ENCODE measurements around the gene RUFY3. TPM values are rescaled to one million over a fixed set of nuclear protein-coding genes. Genes with fewer than 3 reads are reported as not detected.
A peak's percentile ranks its signal among the peaks of the same experiment; 100 is the strongest.
"Not testable (repeated sequence)": the region's sequence is repeated elsewhere in the genome, so short reads cannot be mapped to it uniquely, and the experiment has no call there.

RUFY3 gene
- polyA plus RNA-seq, 1 donor: 70.1 TPM

DNA sequence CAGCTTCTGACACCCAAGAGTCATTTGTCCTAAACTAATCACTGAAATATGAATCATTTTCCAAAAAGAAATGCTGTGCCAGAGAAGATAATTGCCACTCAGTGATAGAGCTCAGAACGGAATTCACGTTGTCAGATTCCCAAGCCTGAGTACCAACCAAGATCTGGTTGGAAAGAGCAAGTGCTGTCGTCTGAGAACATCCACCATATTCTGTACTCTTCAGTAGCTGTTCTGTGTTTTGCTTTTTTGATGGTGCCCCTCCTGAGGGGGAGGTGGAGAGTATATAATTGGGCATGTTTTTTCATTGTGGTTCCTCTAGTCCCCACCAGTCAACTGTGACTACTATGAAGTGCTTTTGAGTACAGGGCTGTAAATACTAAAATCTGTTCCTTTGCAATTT, 13.2 kb downstream of the RUFY3 start:
- Histone ChIP-seq H3K27ac (ENCODE audit: low read length) (peak overlapping the region; percentile 72), H3K9me3 (ENCODE audit: control insufficient read depth, low read depth, low read length) (no peaks in the 10 kb centered on the region), H3K4me1 (ENCODE audit: control insufficient read depth, insufficient read depth, low read length) (peaks cover 4% of the 10 kb centered on the region), H3K27me3 (ENCODE audit: control insufficient read depth, insufficient read depth, low read length) (no peaks in the 10 kb centered on the region), H3K36me3 (ENCODE audit: control insufficient read depth, insufficient read depth, low read length) (no peaks in the 10 kb centered on the region), H3K4me3 (ENCODE audit: low read length) (peak overlapping the region; percentile 39)
- no peak for DNase-seq
- WGBS (ENCODE audit: insufficient coverage, low lambda C conversion rate): 67% methylated on average over 2 of the region's 3 CpGs

DNA sequence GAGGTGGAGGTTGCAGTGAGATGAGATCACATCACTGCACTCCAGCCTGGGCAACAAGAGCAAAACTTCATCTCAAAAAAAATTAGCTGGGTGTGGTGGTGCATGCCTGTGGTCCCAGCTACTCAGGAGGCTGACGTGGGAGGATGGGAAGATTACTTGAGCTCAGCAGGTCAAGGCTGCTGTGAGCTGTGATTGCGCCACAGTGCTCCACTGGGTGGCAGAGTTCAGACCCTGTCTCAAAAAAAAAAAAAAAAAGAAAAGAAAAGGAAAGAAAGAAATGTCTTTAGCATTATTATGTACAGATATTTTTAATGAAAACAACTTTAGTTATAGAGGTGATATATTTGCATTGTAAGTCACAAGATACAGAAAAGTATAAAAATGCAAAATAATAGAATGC, 14.2 kb downstream of the RUFY3 start:
- H3K9me3 ChIP-seq (ENCODE audit: control insufficient read depth, low read depth, low read length); H3K4me1 ChIP-seq (ENCODE audit: control insufficient read depth, insufficient read depth, low read length); H3K27ac ChIP-seq (ENCODE audit: low read length); H3K27me3 ChIP-seq (ENCODE audit: control insufficient read depth, insufficient read depth, low read length); H3K36me3 ChIP-seq (ENCODE audit: control insufficient read depth, insufficient read depth, low read length); H3K4me3 ChIP-seq (ENCODE audit: low read length): not testable (repeated sequence)
- 0% methylated on average over 1 of the region's 2 CpGs for WGBS (ENCODE audit: insufficient coverage, low lambda C conversion rate)
- peak; percentile 39 to 66 for DNase-seq

GRCh38 chr4:70737006-70737405, 15.2 kb downstream of the RUFY3 start:
- Histone ChIP-seq H3K27me3 (ENCODE audit: control insufficient read depth, insufficient read depth, low read length) (no peaks in the 10 kb centered on the region), H3K4me3 (ENCODE audit: low read length) (no peak overlapping the region), H3K9me3 (ENCODE audit: control insufficient read depth, low read depth, low read length) (no peaks in the 10 kb centered on the region), H3K4me1 (ENCODE audit: control insufficient read depth, insufficient read depth, low read length) (peaks cover 4% of the 10 kb centered on the region), H3K36me3 (ENCODE audit: control insufficient read depth, insufficient read depth, low read length) (no peaks in the 10 kb centered on the region), H3K27ac (ENCODE audit: low read length) (no peak overlapping the region)
- DNase-seq: no peak
- WGBS (ENCODE audit: insufficient coverage, low lambda C conversion rate): no CpG with 5 or more reads among the region's 1 CpG

GRCh38 chr4:70737409-70737808, 15.6 kb downstream of the RUFY3 start:
- Histone ChIP-seq H3K9me3 (ENCODE audit: control insufficient read depth, low read depth, low read length) (no peaks in the 10 kb centered on the region), H3K27me3 (ENCODE audit: control insufficient read depth, insufficient read depth, low read length) (no peaks in the 10 kb centered on the region), H3K4me3 (ENCODE audit: low read length) (no peak overlapping the region), H3K36me3 (ENCODE audit: control insufficient read depth, insufficient read depth, low read length) (no peaks in the 10 kb centered on the region), H3K4me1 (ENCODE audit: control insufficient read depth, insufficient read depth, low read length) (peaks cover 4% of the 10 kb centered on the region), H3K27ac (ENCODE audit: low read length) (no peak overlapping the region)
- DNase-seq: no peak
- WGBS (ENCODE audit: insufficient coverage, low lambda C conversion rate): no CpG with 5 or more reads among the region's 2 CpGs

- DNase-seq: no peak
- no peak overlapping the region for H3K27ac ChIP-seq (ENCODE audit: low read length)
- no CpG with 5 or more reads among the region's 6 CpGs for WGBS (ENCODE audit: insufficient coverage, low lambda C conversion rate)
- no peaks in the 10 kb centered on the region for H3K36me3 ChIP-seq (ENCODE audit: control insufficient read depth, insufficient read depth, low read length)
- no peaks in the 10 kb centered on the region for H3K27me3 ChIP-seq (ENCODE audit: control insufficient read depth, insufficient read depth, low read length)
- H3K9me3 ChIP-seq (ENCODE audit: control insufficient read depth, low read depth, low read length): no peaks in the 10 kb centered on the region
- H3K4me1 ChIP-seq (ENCODE audit: control insufficient read depth, insufficient read depth, low read length): peaks cover 4% of the 10 kb centered on the region
- H3K4me3 ChIP-seq (ENCODE audit: low read length): no peak overlapping the region
Measured at GRCh38 chr4:70739496-70740337, 18.0 kb downstream of the RUFY3 start.

DNA sequence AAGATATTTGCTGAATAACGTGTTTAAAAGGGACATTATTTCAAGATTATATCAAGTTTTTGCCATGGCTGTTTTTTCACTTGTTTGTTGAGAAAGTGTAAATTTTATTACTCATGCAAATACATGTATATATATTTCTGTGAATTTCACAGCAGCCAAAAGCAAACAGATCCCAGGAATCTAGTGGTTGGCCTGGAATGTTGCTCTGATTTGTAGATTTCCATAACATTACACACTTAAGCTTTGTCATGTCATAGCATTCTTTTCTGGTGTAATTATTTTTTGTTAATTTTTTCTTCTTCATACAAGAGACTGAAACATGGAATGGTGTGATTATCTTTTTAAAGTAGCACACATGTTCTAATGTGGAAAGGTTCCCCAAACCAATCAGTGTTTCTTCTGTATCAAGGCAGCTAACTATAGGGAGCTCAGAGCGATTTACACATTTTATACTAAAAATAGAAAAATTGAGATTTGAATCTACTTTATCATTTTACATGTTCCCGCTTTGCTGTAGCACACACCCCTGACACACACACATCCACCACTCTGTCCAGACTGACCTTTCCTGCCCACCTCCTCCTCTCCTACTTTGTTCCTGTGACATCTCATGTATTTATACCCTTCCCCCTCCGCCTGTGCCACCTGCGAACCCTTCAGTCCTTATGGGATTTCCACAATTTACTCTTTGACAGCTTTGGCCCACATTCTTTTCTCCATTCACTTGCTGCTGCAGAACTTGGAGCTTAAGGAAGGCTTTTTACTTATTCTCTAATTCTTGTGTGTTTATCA, 20.3 kb downstream of the RUFY3 start:
- DNase-seq: no peak
- WGBS (ENCODE audit: insufficient coverage, low lambda C conversion rate): 94% methylated on average over 4 of the region's 5 CpGs
- H3K4me1 ChIP-seq (ENCODE audit: control insufficient read depth, insufficient read depth, low read length): no peaks in the 10 kb centered on the region

GRCh38 chr4:70743731-70744130, 22.0 kb downstream of the RUFY3 start:
- H3K27me3 ChIP-seq (ENCODE audit: control insufficient read depth, insufficient read depth, low read length): no peaks in the 10 kb centered on the region
- no peak overlapping the region for H3K4me3 ChIP-seq (ENCODE audit: low read length)
- 100% methylated on average over 1 of the region's 1 CpG for WGBS (ENCODE audit: insufficient coverage, low lambda C conversion rate)
- H3K27ac ChIP-seq (ENCODE audit: low read length): no peak overlapping the region
- H3K9me3 ChIP-seq (ENCODE audit: control insufficient read depth, low read depth, low read length): no peaks in the 10 kb centered on the region
- DNase-seq: no peak
- no peaks in the 10 kb centered on the region for H3K36me3 ChIP-seq (ENCODE audit: control insufficient read depth, insufficient read depth, low read length)
- no peaks in the 10 kb centered on the region for H3K4me1 ChIP-seq (ENCODE audit: control insufficient read depth, insufficient read depth, low read length)

More for the DNA sequence above, 20.3 kb downstream of the RUFY3 start:
- Histone ChIP-seq H3K36me3 (ENCODE audit: control insufficient read depth, insufficient read depth, low read length) (no peaks in the 10 kb centered on the region), H3K4me3 (ENCODE audit: low read length) (no peak overlapping the region), H3K9me3 (ENCODE audit: control insufficient read depth, low read depth, low read length) (no peaks in the 10 kb centered on the region), H3K27ac (ENCODE audit: low read length) (no peak overlapping the region), H3K27me3 (ENCODE audit: control insufficient read depth, insufficient read depth, low read length) (no peaks in the 10 kb centered on the region)

- Histone ChIP-seq H3K9me3 (ENCODE audit: control insufficient read depth, low read depth, low read length) (no peaks in the 10 kb centered on the region), H3K4me3 (ENCODE audit: low read length) (no peak overlapping the region), H3K4me1 (ENCODE audit: control insufficient read depth, insufficient read depth, low read length) (no peaks in the 10 kb centered on the region), H3K27ac (ENCODE audit: low read length) (no peak overlapping the region), H3K36me3 (ENCODE audit: control insufficient read depth, insufficient read depth, low read length) (no peaks in the 10 kb centered on the region), H3K27me3 (ENCODE audit: control insufficient read depth, insufficient read depth, low read length) (no peaks in the 10 kb centered on the region)
- DNase-seq: no peak
- 80% methylated on average over 3 of the region's 9 CpGs for WGBS (ENCODE audit: insufficient coverage, low lambda C conversion rate)
Measured at GRCh38 chr4:70746179-70746839, 24.5 kb downstream of the RUFY3 start.

DNA sequence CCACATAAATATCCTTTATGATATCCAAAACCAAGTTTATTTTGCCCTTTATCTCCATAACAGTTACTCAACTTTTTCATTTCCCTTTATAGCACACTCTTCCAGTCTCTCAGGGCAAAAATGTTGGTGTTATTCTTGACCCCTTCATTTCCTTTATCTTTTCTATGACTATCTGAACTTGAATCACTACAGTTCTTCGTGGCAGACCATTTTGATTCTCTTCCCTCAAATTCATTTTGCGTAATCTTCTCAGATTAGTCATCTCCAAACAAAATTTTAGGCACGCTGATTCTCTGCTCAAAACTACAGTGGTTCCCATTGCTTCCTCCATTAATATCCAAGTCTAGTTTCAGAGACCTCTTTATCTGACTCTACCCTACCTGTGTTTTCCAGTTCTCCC, 26.1 kb downstream of the RUFY3 start:
- WGBS (ENCODE audit: insufficient coverage, low lambda C conversion rate): 100% methylated on average over 3 of the region's 3 CpGs
- H3K9me3 ChIP-seq (ENCODE audit: control insufficient read depth, low read depth, low read length): no peaks in the 10 kb centered on the region
- no peaks in the 10 kb centered on the region for H3K4me1 ChIP-seq (ENCODE audit: control insufficient read depth, insufficient read depth, low read length)
- H3K27ac ChIP-seq (ENCODE audit: low read length): no peak overlapping the region
- no peaks in the 10 kb centered on the region for H3K27me3 ChIP-seq (ENCODE audit: control insufficient read depth, insufficient read depth, low read length)
- H3K36me3 ChIP-seq (ENCODE audit: control insufficient read depth, insufficient read depth, low read length): no peaks in the 10 kb centered on the region
- DNase-seq: no peak
- no peak overlapping the region for H3K4me3 ChIP-seq (ENCODE audit: low read length)

DNA sequence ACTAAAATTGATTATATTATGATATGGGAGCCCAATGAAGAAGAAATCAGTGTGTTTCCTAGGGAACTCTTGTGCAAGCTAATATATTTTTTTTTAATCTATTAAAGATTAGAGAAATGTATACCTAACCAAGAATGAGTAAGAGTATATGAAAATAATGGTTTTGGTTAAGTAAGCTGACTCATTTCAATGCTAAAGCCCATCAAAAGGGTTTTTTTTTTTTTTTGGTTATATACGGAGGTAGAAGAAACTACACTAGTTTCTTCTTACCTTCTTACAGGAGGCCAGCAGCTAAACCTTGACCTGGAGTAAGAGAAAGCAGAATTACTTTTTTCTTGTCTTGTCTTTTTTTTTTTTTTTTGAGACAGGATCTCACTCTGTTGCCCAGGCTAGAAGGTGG, 27.5 kb downstream of the RUFY3 start:
- no CpG with 5 or more reads among the region's 1 CpG for WGBS (ENCODE audit: insufficient coverage, low lambda C conversion rate)
- Histone ChIP-seq H3K36me3 (ENCODE audit: control insufficient read depth, insufficient read depth, low read length) (no peaks in the 10 kb centered on the region), H3K27ac (ENCODE audit: low read length) (no peak overlapping the region), H3K9me3 (ENCODE audit: control insufficient read depth, low read depth, low read length) (no peaks in the 10 kb centered on the region), H3K4me1 (ENCODE audit: control insufficient read depth, insufficient read depth, low read length) (no peaks in the 10 kb centered on the region), H3K27me3 (ENCODE audit: control insufficient read depth, insufficient read depth, low read length) (no peaks in the 10 kb centered on the region), H3K4me3 (ENCODE audit: low read length) (no peak overlapping the region)
- DNase-seq: no peak

All from large intestine (tissue), 3 donors.